ENCODE results near the gene LILRA6. TPM values are rescaled to one million over a fixed set of nuclear protein-coding genes. Genes with fewer than 3 reads are reported as not detected.

LILRA6 gene
- total RNA-seq, 1 experiment from 2014 or later = not detected

DNA sequence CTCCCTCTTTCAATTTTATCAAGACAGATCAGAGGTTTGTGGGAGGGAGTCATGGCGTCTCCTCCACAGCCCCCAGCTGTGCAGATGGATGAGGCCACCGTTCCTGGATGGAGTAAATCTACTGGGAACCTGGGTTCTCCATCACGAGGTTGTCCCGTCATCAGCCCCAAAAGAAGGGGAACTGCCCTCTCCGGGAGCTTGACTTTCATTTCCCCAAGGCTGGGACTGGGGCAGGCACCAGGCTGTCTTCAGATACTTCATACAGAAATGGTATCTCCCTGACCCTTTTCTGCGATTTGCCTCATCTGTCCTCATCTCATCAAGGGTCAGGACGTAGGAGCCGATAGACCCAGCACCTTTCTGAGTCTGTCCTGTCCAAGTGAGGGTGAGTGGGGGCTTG is 28.5 kb upstream of the LILRA6 start:
- Mint-ChIP-seq H3K36me3 (ENCODE audit: insufficient read depth, unreplicated experiment) (no peaks in the 10 kb centered on the region), H3K27me3 (ENCODE audit: insufficient read depth, unreplicated experiment) (peaks cover 87% of the 10 kb centered on the region), H3K27ac (ENCODE audit: low read depth, unreplicated experiment) (no peak overlapping the region), H3K4me1 (ENCODE audit: insufficient read depth, unreplicated experiment) (no peaks in the 10 kb centered on the region), H3K4me3 (ENCODE audit: unreplicated experiment) (no peak overlapping the region), H3K9me3 (ENCODE audit: unreplicated experiment) (no peaks in the 10 kb centered on the region)
- DNase-seq (ENCODE audit: unreplicated experiment) = no peak
- ChIA-PET CTCF (interaction anchor here (0.7 kb wide), 1 partner anchor 119 kb away, joined by 7 read pairs; no protein-coding TSS in a partner anchor), POLR2A (no interaction called here)
- intact Hi-C loops (cut with micrococcal nuclease) = no loop called here
- TF ChIP-seq, protein P1, sequence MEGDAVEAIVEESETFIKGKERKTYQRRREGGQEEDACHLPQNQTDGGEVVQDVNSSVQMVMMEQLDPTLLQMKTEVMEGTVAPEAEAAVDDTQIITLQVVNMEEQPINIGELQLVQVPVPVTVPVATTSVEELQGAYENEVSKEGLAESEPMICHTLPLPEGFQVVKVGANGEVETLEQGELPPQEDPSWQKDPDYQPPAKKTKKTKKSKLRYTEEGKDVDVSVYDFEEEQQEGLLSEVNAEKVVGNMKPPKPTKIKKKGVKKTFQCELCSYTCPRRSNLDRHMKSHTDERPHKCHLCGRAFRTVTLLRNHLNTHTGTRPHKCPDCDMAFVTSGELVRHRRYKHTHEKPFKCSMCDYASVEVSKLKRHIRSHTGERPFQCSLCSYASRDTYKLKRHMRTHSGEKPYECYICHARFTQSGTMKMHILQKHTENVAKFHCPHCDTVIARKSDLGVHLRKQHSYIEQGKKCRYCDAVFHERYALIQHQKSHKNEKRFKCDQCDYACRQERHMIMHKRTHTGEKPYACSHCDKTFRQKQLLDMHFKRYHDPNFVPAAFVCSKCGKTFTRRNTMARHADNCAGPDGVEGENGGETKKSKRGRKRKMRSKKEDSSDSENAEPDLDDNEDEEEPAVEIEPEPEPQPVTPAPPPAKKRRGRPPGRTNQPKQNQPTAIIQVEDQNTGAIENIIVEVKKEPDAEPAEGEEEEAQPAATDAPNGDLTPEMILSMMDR (IDR thresholded peaks at IDR 0.05; ENCODE audit: unreplicated experiment) = no peak
- no TSS peak for BruUV-seq (replicated peaks)

DNA sequence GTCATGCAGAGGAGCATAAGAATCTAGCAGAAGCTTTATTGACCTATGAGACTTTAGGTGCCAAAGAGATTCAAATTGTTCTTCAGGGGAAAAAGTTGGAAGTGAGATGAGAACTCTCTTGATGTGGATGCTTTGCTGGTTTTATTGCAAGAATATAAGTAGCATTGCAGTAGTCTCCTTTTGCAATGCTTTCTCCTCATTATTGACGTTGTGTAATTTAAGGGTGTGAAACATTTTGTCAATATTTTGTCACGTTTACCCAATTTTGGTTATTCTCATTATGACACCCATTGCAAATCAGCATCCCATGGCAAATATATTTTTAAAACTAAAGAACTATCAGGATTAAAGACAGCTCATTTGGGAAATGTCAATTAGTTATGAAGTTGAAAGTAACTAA is 26.3 kb upstream of the LILRA6 start:
- Mint-ChIP-seq H3K27me3 (ENCODE audit: insufficient read depth, unreplicated experiment) (peaks cover 81% of the 10 kb centered on the region), H3K27ac (ENCODE audit: low read depth, unreplicated experiment) (no peak overlapping the region), H3K4me1 (ENCODE audit: insufficient read depth, unreplicated experiment) (no peaks in the 10 kb centered on the region), H3K9me3 (ENCODE audit: unreplicated experiment) (no peaks in the 10 kb centered on the region), H3K4me3 (ENCODE audit: unreplicated experiment) (no peak overlapping the region), H3K36me3 (ENCODE audit: insufficient read depth, unreplicated experiment) (no peaks in the 10 kb centered on the region)
- POLR2A ChIA-PET = no interaction called here
- CTCF ChIA-PET = no interaction called here
- TF ChIP-seq, protein P1 (IDR thresholded peaks at IDR 0.05; ENCODE audit: unreplicated experiment) = no peak
- DNase-seq (ENCODE audit: unreplicated experiment) = no peak
- intact Hi-C loops (cut with micrococcal nuclease) = no loop called here
- no TSS peak for BruUV-seq (replicated peaks)

DNA sequence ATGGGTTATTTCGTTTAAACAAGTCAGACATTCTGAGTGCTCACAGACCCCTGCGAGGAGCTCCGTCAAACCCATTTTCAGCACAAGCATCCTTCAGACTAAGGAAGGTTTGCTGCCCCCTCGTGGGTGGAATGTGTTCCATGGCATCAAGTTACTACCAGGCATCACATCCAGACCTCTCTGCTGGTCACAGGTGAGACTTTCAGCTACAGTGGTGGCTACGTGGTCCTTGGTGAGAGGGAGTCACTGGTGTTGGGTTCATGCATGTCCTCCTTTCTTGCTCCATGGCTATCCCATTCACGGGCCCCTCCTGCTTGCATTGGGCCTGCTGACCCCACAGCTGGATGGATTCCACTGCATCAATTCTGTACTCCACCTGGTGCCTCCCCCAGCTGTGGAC is 23.5 kb upstream of the LILRA6 start:
- no peaks in the 10 kb centered on the region for H3K4me1 Mint-ChIP-seq (ENCODE audit: insufficient read depth, unreplicated experiment)
- no peaks in the 10 kb centered on the region for H3K36me3 Mint-ChIP-seq (ENCODE audit: insufficient read depth, unreplicated experiment)
- CTCF ChIA-PET = interaction anchor here (0.6 to 4.1 kb wide), 31 partner anchors 9 to 877 kb away, joined by 3 to 25 read pairs (median 4); partner anchors contain the start of genes LILRB5 and MBOAT7
- BruUV-seq (replicated peaks) = no TSS peak
- DNase-seq (ENCODE audit: unreplicated experiment) = peak; percentile 82
- POLR2A ChIA-PET = interaction anchor here (0.7 to 1.4 kb wide), 2 partner anchors 66 to 183 kb away, joined by 3 read pairs; partner anchors contain the start of gene LENG8
- H3K27me3 Mint-ChIP-seq (ENCODE audit: insufficient read depth, unreplicated experiment) = peaks cover 56% of the 10 kb centered on the region
- H3K9me3 Mint-ChIP-seq (ENCODE audit: unreplicated experiment) = no peaks in the 10 kb centered on the region
- TF ChIP-seq, protein P1 (IDR thresholded peaks at IDR 0.05; ENCODE audit: unreplicated experiment) = peak; percentile 58
- no peak overlapping the region for H3K4me3 Mint-ChIP-seq (ENCODE audit: unreplicated experiment)
- H3K27ac Mint-ChIP-seq (ENCODE audit: low read depth, unreplicated experiment) = no peak overlapping the region
- intact Hi-C loops (cut with micrococcal nuclease) = no loop called here

DNA sequence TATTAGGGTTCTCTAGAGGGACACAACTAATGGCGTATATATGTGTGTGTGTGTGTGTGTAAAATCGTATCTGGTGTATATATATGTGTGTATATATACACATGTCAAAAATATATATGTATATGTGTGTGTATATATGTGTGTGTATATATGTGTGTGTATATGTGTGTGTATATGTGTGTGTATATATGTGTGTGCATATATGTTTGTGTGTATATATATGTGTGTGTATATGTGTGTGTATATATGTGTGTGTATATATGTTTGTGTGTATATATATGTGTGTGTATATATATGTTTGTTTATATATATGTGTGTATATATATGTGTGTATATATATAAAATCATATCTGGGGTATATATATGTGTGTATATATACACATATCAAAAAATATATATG is 19.9 kb upstream of the LILRA6 start:
- CTCF ChIA-PET = interaction anchor here (0.5 kb wide), 1 partner anchor 729 kb away, joined by 3 read pairs; no protein-coding TSS in a partner anchor
- peaks cover 29% of the 10 kb centered on the region for H3K27me3 Mint-ChIP-seq (ENCODE audit: insufficient read depth, unreplicated experiment)
- H3K9me3 Mint-ChIP-seq (ENCODE audit: unreplicated experiment) = no peaks in the 10 kb centered on the region

More for the DNA sequence above, 19.9 kb upstream of the LILRA6 start:
- Mint-ChIP-seq H3K4me1 (ENCODE audit: insufficient read depth, unreplicated experiment) (no peaks in the 10 kb centered on the region), H3K27ac (ENCODE audit: low read depth, unreplicated experiment) (no peak overlapping the region), H3K4me3 (ENCODE audit: unreplicated experiment) (no peak overlapping the region), H3K36me3 (ENCODE audit: insufficient read depth, unreplicated experiment) (no peaks in the 10 kb centered on the region)
- BruUV-seq (replicated peaks) = no TSS peak
- intact Hi-C loops (cut with micrococcal nuclease) = no loop called here
- TF ChIP-seq, protein P1 (IDR thresholded peaks at IDR 0.05; ENCODE audit: unreplicated experiment) = no peak
- DNase-seq (ENCODE audit: unreplicated experiment) = no peak
- POLR2A ChIA-PET = no interaction called here

Data from MCF 10A (cell line).